OCI-LY7 (cell line): ENCODE data around the gene TNS1.

Experiments used
- EZH2phosphoT487 ChIP-seq: fragments of 200-600 bp; sonication (generic); IDR thresholded peaks from 2 replicates; pipeline ENCODE4 v1.6.1; 2018; ENCODE audit warnings: low read depth, borderline replicate concordance, mild to moderate bottlenecking, mixed run types, antibody characterized with exemption, low read length, moderate library complexity, mixed read lengths
- TF ChIP-seq, protein P1 (sequence below): fragments of 200-600 bp; sonication (generic); conservative IDR thresholded peaks from 2 replicates; pipeline ENCODE4 v1.5.1; 2014; ENCODE audit warnings: mild to moderate bottlenecking, antibody characterized with exemption, low read length, moderate library complexity, mixed read lengths

DNA sequence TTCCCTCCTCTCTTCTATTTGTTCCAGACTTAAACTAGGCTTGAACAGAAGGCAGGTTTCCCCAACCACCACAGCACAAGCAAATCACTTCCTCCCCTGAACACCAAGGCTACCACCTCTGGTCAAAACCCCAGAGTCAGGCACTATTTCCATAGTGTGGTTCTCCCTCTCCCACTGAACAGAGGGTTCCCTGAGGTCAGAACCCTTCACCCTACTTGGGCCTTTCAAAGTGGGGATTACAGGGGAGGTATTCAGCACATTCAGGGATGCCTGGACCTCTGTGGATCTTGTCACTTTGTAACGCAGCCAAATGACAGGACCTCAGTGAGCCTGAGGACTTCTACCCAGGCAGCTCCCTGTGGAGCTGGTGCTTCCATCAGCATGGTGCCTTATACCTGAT lies 88.7 kb downstream of the TNS1 start:
- TF ChIP-seq, protein P1, sequence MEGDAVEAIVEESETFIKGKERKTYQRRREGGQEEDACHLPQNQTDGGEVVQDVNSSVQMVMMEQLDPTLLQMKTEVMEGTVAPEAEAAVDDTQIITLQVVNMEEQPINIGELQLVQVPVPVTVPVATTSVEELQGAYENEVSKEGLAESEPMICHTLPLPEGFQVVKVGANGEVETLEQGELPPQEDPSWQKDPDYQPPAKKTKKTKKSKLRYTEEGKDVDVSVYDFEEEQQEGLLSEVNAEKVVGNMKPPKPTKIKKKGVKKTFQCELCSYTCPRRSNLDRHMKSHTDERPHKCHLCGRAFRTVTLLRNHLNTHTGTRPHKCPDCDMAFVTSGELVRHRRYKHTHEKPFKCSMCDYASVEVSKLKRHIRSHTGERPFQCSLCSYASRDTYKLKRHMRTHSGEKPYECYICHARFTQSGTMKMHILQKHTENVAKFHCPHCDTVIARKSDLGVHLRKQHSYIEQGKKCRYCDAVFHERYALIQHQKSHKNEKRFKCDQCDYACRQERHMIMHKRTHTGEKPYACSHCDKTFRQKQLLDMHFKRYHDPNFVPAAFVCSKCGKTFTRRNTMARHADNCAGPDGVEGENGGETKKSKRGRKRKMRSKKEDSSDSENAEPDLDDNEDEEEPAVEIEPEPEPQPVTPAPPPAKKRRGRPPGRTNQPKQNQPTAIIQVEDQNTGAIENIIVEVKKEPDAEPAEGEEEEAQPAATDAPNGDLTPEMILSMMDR, result no peak
- no peak for TF ChIP-seq EZH2phosphoT487
